HG02642 (cell line): Measurements from ENCODE around the gene ST7L.

Source experiments
- ATAC-seq: cut with Tn5 transposase; IDR thresholded peaks from one replicate; pipeline ENCODE4 v1.9.1; 2021; ENCODE audit warnings: mild to moderate bottlenecking; ENCODE audit not compliant: unreplicated experiment, poor library complexity

ST7L gene

GRCh38 chr1:112619518-112620376 lies 806 bp upstream of the ST7L start, which contains the start of gene CAPZA1:
Gene CAPZA1 (plus strand): TSS chr1:112619832. CDS start chr1:112619845, 13 bp downstream.
- peak; percentile 88 for ATAC-seq

GRCh38 chr1:112618114-112618720 lies 724 bp downstream of the ST7L start:
- ATAC-seq: no peak

- no peak for ATAC-seq
Observed at GRCh38 chr1:112614460-112615065, 4.4 kb downstream of the ST7L start.

- ATAC-seq: no peak
Observed at GRCh38 chr1:112605633-112606327, 13.2 kb downstream of the ST7L start.

- no peak for ATAC-seq
Observed at GRCh38 chr1:112603541-112603940, 15.4 kb downstream of the ST7L start.

- ATAC-seq: no peak
Observed at GRCh38 chr1:112603012-112603411, 15.9 kb downstream of the ST7L start.

- no peak for ATAC-seq
Observed at GRCh38 chr1:112599477-112599876, 19.5 kb downstream of the ST7L start.

GRCh38 chr1:112594208-112594876 lies 24.6 kb downstream of the ST7L start:
- no peak for ATAC-seq

GRCh38 chr1:112589766-112590165 lies 29.2 kb downstream of the ST7L start:
- ATAC-seq: no peak

GRCh38 chr1:112583366-112583765 lies 35.6 kb downstream of the ST7L start:
- no peak for ATAC-seq

- no peak for ATAC-seq
Observed at GRCh38 chr1:112581586-112582192, 37.3 kb downstream of the ST7L start.

- no peak for ATAC-seq
Observed at GRCh38 chr1:112579801-112580510, 39.0 kb downstream of the ST7L start.

GRCh38 chr1:112576240-112576639 lies 42.7 kb downstream of the ST7L start:
- ATAC-seq: no peak

- ATAC-seq: no peak
Observed at GRCh38 chr1:112575154-112575804, 43.7 kb downstream of the ST7L start.

- no peak for ATAC-seq
Observed at GRCh38 chr1:112565800-112566199, 53.1 kb downstream of the ST7L start.

- ATAC-seq: no peak
Observed at GRCh38 chr1:112564081-112564480, 54.9 kb downstream of the ST7L start.

- no peak for ATAC-seq
Observed at GRCh38 chr1:112563341-112563740, 55.6 kb downstream of the ST7L start.

- no peak for ATAC-seq
Observed at GRCh38 chr1:112558634-112559033, 60.3 kb downstream of the ST7L start.

GRCh38 chr1:112557385-112557784 lies 61.6 kb downstream of the ST7L start:
- ATAC-seq: no peak
